Measurements from ENCODE around the gene CACNA1I. TPM values are rescaled to one million over a fixed set of nuclear protein-coding genes. Genes with fewer than 3 reads are reported as not detected.

Gene CACNA1I
- polyA plus RNA-seq, 3 donors: 0.04 TPM; not detected in 2

DNA sequence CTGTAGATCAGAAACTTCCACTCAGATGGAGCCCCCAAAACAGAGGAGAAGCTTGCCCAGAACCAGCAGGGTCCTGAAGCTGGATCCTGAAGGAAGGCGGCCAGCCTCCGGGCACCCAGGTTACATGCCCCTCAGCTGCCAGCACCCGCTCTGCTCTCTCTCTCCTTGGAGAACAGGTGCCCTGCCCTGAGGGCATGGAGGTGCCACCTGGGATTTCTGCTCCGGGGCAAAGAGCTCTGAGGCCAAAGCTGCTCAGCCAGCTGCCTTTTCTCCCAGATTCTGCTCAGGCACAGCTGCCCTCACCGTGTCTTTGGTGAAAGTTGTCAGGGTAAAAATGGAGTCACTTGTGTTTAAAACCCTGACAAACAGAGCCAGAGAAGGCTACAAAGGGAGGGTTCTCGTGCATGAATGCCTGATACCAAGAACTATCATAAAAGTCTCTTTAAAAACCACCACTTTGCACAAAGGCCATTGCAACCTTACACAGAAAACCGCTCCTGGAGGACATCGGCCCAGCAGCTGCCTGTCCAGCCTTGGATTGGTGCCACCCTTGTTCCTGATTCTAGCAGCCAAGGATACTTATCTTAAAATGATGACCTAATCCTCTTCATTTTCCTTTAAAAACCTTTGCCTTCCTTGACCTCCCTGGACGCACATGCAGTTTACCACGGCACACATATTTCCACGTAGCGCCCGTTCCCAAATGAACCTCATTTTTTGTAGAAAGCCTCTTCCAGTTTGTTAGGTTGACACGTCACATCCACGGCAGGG is 140.0 kb downstream of the CACNA1I start:
- intact Hi-C loops (cut with micrococcal nuclease): no loop called here
- Histone ChIP-seq H3K27ac (ENCODE audit: low read depth in 1 of 2, low read length in 2 of 2) (no peak overlapping the region), H3K79me2 (ENCODE audit: insufficient read depth, low read length) (no peaks in the 10 kb centered on the region), H3K9ac (ENCODE audit: insufficient read depth, low read length, poor library complexity, severe bottlenecking) (no peak overlapping the region), H3K36me3 (replicated peaks in 1 of 2; ENCODE audit: control insufficient read depth in 1 of 2, insufficient read depth in 2 of 2, low read length in 2 of 2) (no peaks in the 10 kb centered on the region), H3K4me2 (replicated peaks; ENCODE audit: extremely low read depth, low read length, poor library complexity, severe bottlenecking) (no peak overlapping the region), H3K27me3 (ENCODE audit: control insufficient read depth in 2 of 2, insufficient read depth in 2 of 2, low read length in 2 of 2) (peaks cover 0 to 2% of the 10 kb centered on the region in 2 donors), H3K4me1 (ENCODE audit: control insufficient read depth in 1 of 2, insufficient read depth in 2 of 2, low read length in 2 of 2) (no peaks in the 10 kb centered on the region), H2AFZ (ENCODE audit: insufficient read depth, low read depth, low read length, poor library complexity, severe bottlenecking) (no peak overlapping the region), H3K4me3 (replicated peaks in 1 of 3; ENCODE audit: low read depth in 2 of 3, low read length in 3 of 3) (no peak overlapping the region), H3K9me3 (replicated peaks in 1 of 2; ENCODE audit: control insufficient read depth in 1 of 2, insufficient read depth in 1 of 2, low read length in 2 of 2) (no peaks in the 10 kb centered on the region), H4K20me1 (ENCODE audit: insufficient read depth, low read length) (no peaks in the 10 kb centered on the region)
- no peaks in the 10 kb centered on the region for H3K36me3 Mint-ChIP-seq
- no peak for DNase-seq
- TF ChIP-seq, protein P1, sequence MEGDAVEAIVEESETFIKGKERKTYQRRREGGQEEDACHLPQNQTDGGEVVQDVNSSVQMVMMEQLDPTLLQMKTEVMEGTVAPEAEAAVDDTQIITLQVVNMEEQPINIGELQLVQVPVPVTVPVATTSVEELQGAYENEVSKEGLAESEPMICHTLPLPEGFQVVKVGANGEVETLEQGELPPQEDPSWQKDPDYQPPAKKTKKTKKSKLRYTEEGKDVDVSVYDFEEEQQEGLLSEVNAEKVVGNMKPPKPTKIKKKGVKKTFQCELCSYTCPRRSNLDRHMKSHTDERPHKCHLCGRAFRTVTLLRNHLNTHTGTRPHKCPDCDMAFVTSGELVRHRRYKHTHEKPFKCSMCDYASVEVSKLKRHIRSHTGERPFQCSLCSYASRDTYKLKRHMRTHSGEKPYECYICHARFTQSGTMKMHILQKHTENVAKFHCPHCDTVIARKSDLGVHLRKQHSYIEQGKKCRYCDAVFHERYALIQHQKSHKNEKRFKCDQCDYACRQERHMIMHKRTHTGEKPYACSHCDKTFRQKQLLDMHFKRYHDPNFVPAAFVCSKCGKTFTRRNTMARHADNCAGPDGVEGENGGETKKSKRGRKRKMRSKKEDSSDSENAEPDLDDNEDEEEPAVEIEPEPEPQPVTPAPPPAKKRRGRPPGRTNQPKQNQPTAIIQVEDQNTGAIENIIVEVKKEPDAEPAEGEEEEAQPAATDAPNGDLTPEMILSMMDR (IDR thresholded peaks at IDR 0.05): no peak
- no peaks in the 10 kb centered on the region for H3K4me1 Mint-ChIP-seq
- H3K4me3 Mint-ChIP-seq: peak overlapping the region in 1 of 2 donors; percentile 20
- peaks cover 0 to 2% (median 0%) of the 10 kb centered on the region in 7 donors for H3K9me3 Mint-ChIP-seq
- H3K27me3 Mint-ChIP-seq (ENCODE audit: low read depth in 3 of 3): peaks cover 4 to 9% (median 8%) of the 10 kb centered on the region in 3 donors
- WGBS (ENCODE audit: insufficient coverage): 92% methylated on average over 14 of the region's 15 CpGs
- no peak overlapping the region for H3K27ac Mint-ChIP-seq

DNA sequence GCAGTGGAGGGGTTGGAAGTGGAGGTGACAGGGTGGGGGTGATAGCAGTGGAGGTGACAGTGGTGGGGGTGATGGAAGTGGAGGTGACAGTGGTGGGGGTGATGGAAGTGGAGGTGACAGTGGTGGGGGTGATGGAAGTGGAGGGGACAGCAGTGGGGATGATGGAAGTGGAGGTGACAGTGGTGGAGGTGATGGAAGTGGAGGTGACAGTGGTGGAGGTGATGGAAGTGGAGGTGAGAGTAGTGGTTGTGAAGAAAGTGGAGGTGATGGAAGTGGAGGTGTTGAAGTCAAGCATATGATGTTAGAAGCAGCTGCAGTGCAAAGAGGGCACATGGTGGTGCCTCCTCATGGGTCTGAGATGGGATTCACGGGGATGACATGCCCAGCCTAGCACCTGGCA is 141.5 kb downstream of the CACNA1I start:
- Histone ChIP-seq H3K79me2 (ENCODE audit: insufficient read depth, low read length) (no peaks in the 10 kb centered on the region), H3K27me3 (ENCODE audit: control insufficient read depth in 2 of 2, insufficient read depth in 2 of 2, low read length in 2 of 2) (peaks cover 0 to 2% of the 10 kb centered on the region in 2 donors), H4K20me1 (ENCODE audit: insufficient read depth, low read length) (no peaks in the 10 kb centered on the region), H3K4me3 (replicated peaks in 1 of 3; ENCODE audit: low read depth in 2 of 3, low read length in 3 of 3) (no peak overlapping the region), H3K27ac (ENCODE audit: low read depth in 1 of 2, low read length in 2 of 2) (no peak overlapping the region), H3K36me3 (replicated peaks in 1 of 2; ENCODE audit: control insufficient read depth in 1 of 2, insufficient read depth in 2 of 2, low read length in 2 of 2) (no peaks in the 10 kb centered on the region), H3K4me2 (replicated peaks; ENCODE audit: extremely low read depth, low read length, poor library complexity, severe bottlenecking) (no peak overlapping the region), H3K4me1 (ENCODE audit: control insufficient read depth in 1 of 2, insufficient read depth in 2 of 2, low read length in 2 of 2) (no peaks in the 10 kb centered on the region), H3K9me3 (replicated peaks in 1 of 2; ENCODE audit: control insufficient read depth in 1 of 2, insufficient read depth in 1 of 2, low read length in 2 of 2) (no peaks in the 10 kb centered on the region), H3K9ac (ENCODE audit: insufficient read depth, low read length, poor library complexity, severe bottlenecking) (no peak overlapping the region), H2AFZ (ENCODE audit: insufficient read depth, low read depth, low read length, poor library complexity, severe bottlenecking) (no peak overlapping the region)
- TF ChIP-seq, protein P1 (IDR thresholded peaks at IDR 0.05): no peak
- no peak overlapping the region for H3K4me3 Mint-ChIP-seq
- no peaks in the 10 kb centered on the region for H3K36me3 Mint-ChIP-seq
- intact Hi-C loops (cut with micrococcal nuclease): no loop called here
- DNase-seq: no peak
- H3K9me3 Mint-ChIP-seq: peaks cover 0 to 2% (median 0%) of the 10 kb centered on the region in 7 donors
- H3K27ac Mint-ChIP-seq: peak overlapping the region in 1 of 7 donors; percentile 44
- no peaks in the 10 kb centered on the region for H3K4me1 Mint-ChIP-seq
- no CpG with 5 or more reads among the region's 1 CpG for WGBS (ENCODE audit: insufficient coverage)
- H3K27me3 Mint-ChIP-seq (ENCODE audit: low read depth in 3 of 3): peaks cover 6 to 11% (median 8%) of the 10 kb centered on the region in 3 donors
